Measurements from ENCODE around the gene UNC119. TPM values are rescaled to one million over a fixed set of nuclear protein-coding genes. Genes with fewer than 3 reads are reported as not detected.

Gene UNC119
- 10 to 100 TPM; 35.9 to 48.7 TPM for total RNA-seq

DNA sequence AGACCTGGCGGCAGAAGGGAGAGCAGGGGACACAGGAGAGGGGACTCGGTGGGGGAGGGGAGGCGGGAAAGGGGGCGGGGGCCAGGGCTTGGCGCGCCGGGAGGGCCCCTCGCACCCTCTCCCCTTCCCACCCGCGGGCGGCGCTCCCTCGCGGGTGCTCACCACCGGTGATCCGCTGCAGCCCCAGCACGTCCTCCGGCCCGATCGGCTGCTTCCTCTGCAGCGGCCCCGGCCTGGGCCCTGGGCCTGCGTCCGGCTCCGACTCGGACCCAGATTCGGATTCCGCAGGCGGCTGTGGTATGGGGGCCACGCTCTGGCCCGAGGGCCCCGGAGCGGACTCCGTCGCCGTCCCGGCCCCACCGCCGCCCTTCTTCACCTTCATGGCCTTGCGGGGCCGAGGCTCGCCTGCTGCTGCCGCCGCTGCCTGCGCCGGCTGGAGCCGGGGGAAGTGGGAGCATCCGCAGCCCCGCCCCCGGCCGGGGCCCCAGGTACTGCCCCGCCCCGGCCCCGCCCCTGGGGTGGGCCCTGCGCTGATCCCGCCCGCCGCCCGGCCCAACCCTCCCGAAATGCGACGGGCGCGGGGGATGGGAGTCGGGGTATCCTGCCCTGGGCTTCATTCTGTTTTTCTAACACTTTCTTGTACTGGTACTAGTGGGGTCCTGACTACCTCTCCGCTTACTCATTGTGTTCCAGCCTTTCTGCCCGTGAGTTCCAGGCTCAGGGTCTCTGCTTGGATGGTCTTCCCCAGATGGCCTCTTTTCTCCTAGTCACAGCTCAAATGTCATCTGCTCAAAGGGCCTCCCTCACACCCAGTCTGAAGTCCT, at the start of gene UNC119:
UNC119 (minus strand) TSS at position 449 of the 824 bp plus-strand sequence; CDS start at position 382, 67 bp downstream.
- intact Hi-C loops (cut with DNase I, micrococcal nuclease) = loop anchor here (1.0 to 10.0 kb wide), 11 partner anchors 18 to 511 kb away; partner anchors contain the start of genes PIGS (in 2 of the 2), POLDIP2 (in 2 of the 2), ALDOC (in 1 of the 2) and BLTP2 (in 1 of the 2)

DNA sequence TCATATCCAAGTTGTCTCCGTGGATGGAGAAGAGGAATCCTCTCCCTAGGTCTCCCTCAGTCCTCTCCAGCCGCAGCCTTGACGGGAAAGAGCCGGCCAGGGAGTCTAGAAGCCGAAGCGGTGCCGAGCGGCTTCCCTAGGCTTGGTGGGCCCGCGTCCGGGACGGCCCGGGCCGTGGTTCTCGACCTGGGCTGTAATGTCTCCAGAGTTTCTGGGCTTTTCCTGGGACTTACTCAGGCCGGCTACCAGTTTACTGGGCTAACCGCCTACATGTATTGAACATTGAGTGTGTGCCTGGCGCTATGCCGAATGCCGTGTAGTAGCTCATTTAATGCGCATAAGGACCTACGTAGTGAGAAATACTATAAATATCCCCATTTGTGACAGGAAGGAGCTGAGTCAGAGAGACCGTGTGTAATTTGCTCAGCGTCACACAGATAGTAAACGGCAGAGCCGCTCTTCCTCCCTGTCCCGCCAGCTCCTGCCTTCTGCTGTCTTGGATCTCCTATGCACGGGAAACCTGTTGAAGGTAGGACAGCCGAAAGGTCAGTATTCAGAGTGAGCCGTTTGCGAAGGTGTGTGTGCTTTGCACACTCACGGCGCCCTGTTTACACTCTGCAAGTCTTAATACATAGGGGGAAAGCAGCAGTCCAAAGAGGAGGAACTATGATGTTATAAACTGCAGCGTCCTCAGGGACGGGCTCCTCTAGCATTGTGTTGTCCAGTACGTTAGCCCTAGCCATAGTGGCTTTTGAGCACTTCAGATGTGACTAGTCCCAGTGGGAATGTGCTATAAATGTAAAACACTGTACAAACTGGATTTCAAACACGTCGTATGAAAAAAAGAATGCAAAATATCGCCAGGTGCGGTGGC, 47.1 kb upstream of the UNC119 start:
- ATAC-seq (peak; percentile 79), DNase-seq (peak; percentile 89)
- Mint-ChIP-seq H3K36me3 (ENCODE audit: low read depth) (peaks cover 20% of the 10 kb centered on the region), H3K4me1 (peaks cover 21% of the 10 kb centered on the region), H3K4me3 (peak overlapping the region; percentile 89), H3K9me3 (ENCODE audit: low read depth) (no peaks in the 10 kb centered on the region), H3K27me3 (no peaks in the 10 kb centered on the region), H3K27ac (peak overlapping the region; percentile 98)
- POLR2A ChIA-PET = interaction anchor here (0.7 to 1.9 kb wide), 7 partner anchors 19 to 127 kb away, joined by 3 to 16 read pairs (median 6); partner anchors contain the start of genes ALDOC, PIGS and SDF2
- CTCF ChIA-PET = interaction anchor here (0.6 to 1.1 kb wide), 6 partner anchors 11 to 72 kb away, joined by 3 to 5 read pairs (median 4); partner anchors contain the start of gene PIGS
- intact Hi-C loops (cut with DNase I, micrococcal nuclease) = loop anchor here (1.0 to 2.0 kb wide), 14 partner anchors 22 to 353 kb away; partner anchors contain the start of genes PIGS (in 2 of the 2), ALDOC (in 1 of the 2), BLTP2 (in 1 of the 2) and POLDIP2 (in 1 of the 2)

More for the DNA sequence above, at the start of gene UNC119:
- POLR2A ChIA-PET = no interaction called here
- Mint-ChIP-seq H3K36me3 (ENCODE audit: low read depth) (peaks cover 35% of the 10 kb centered on the region), H3K27ac (peak within 1 kb of the TSS; percentile 70), H3K4me3 (peak within 1 kb of the TSS; percentile 87), H3K9me3 (ENCODE audit: low read depth) (no peaks in the 10 kb centered on the region), H3K4me1 (peaks cover 52% of the 10 kb centered on the region), H3K27me3 (no peaks in the 10 kb centered on the region)
- peak; percentile 91 for DNase-seq
- CTCF ChIA-PET = interaction anchor here (0.7 to 7.7 kb wide), 5 partner anchors 7 to 23 kb away, joined by 3 to 38 read pairs (median 3); partner anchors contain the start of gene PIGS
- ATAC-seq = peak; percentile 71

- H3K27me3 Mint-ChIP-seq = no peaks in the 10 kb centered on the region
Measured at GRCh38 chr17:28598799-28599310, 46.4 kb upstream of the UNC119 start, which contains the start of gene SPAG5. Gene SPAG5, minus strand, starts transcription at chr17:28599025. Its CDS starts 79 bp downstream, at chr17:28598946.

GRCh38 chr17:28598389-28598788, 46.0 kb upstream of the UNC119 start:
- no peaks in the 10 kb centered on the region for H3K27me3 Mint-ChIP-seq
- POLR2A ChIA-PET = interaction anchor here (1.2 to 1.9 kb wide), 3 partner anchors 21 to 71 kb away, joined by 3 to 16 read pairs (median 7); partner anchors contain the start of genes ALDOC and PIGS
- peak overlapping the region; percentile 89 for H3K4me3 Mint-ChIP-seq
- peak overlapping the region; percentile 98 for H3K27ac Mint-ChIP-seq
- ATAC-seq (no peak), DNase-seq (no peak)
- peaks cover 21% of the 10 kb centered on the region for H3K36me3 Mint-ChIP-seq (ENCODE audit: low read depth)
- H3K9me3 Mint-ChIP-seq (ENCODE audit: low read depth) = no peaks in the 10 kb centered on the region
- peaks cover 21% of the 10 kb centered on the region for H3K4me1 Mint-ChIP-seq
- CTCF ChIA-PET = interaction anchor here (0.8 to 1.6 kb wide), 6 partner anchors 14 to 202 kb away, joined by 3 to 7 read pairs (median 5); partner anchors contain the start of genes ALDOC and PIGS
- intact Hi-C loops (cut with DNase I, micrococcal nuclease) = loop anchor here in 1 of 2 experiments (2.0 kb wide), 2 partner anchors 28 to 50 kb away; partner anchors contain the start of gene PIGS

More at GRCh38 chr17:28598799-28599310, 46.4 kb upstream of the UNC119 start, which contains the start of gene SPAG5:
- H3K4me1 Mint-ChIP-seq = peaks cover 21% of the 10 kb centered on the region
- intact Hi-C loops (cut with DNase I, micrococcal nuclease) = loop anchor here (1.0 to 2.0 kb wide), 14 partner anchors 22 to 353 kb away; partner anchors contain the start of genes PIGS (in 2 of the 2), ALDOC (in 1 of the 2), BLTP2 (in 1 of the 2) and POLDIP2 (in 1 of the 2)
- CTCF ChIA-PET = interaction anchor here (0.6 to 1.6 kb wide), 9 partner anchors 12 to 71 kb away, joined by 3 to 7 read pairs (median 4); partner anchors contain the start of genes ALDOC and PIGS
- peak within 1 kb of the TSS; percentile 89 for H3K4me3 Mint-ChIP-seq
- H3K9me3 Mint-ChIP-seq (ENCODE audit: low read depth) = no peaks in the 10 kb centered on the region
- peaks cover 19% of the 10 kb centered on the region for H3K36me3 Mint-ChIP-seq (ENCODE audit: low read depth)
- ATAC-seq = peak; percentile 92
- DNase-seq = peak; percentile 97
- peak within 1 kb of the TSS; percentile 98 for H3K27ac Mint-ChIP-seq
- POLR2A ChIA-PET = interaction anchor here (0.7 to 1.9 kb wide), 6 partner anchors 20 to 128 kb away, joined by 3 to 16 read pairs (median 6); partner anchors contain the start of genes ALDOC, PIGS and SDF2

- ATAC-seq (no peak), DNase-seq (no peak)
- Mint-ChIP-seq H3K9me3 (ENCODE audit: low read depth) (no peaks in the 10 kb centered on the region), H3K4me3 (peak overlapping the region; percentile 89), H3K36me3 (ENCODE audit: low read depth) (peaks cover 25% of the 10 kb centered on the region), H3K4me1 (peaks cover 21% of the 10 kb centered on the region), H3K27me3 (no peaks in the 10 kb centered on the region), H3K27ac (peak overlapping the region; percentile 98)
- intact Hi-C loops (cut with DNase I, micrococcal nuclease) = loop anchor here in 1 of 2 experiments (2.0 kb wide), 2 partner anchors 27 to 49 kb away; partner anchors contain the start of gene PIGS
- ChIA-PET POLR2A (interaction anchor here (1.2 kb wide), 1 partner anchor 21 kb away, joined by 3 read pairs; the partner anchor contains the start of gene ALDOC), CTCF (interaction anchor here (0.6 to 1.6 kb wide), 8 partner anchors 14 to 202 kb away, joined by 3 to 7 read pairs (median 4); partner anchors contain the start of genes ALDOC, BLTP2 and PIGS)
Measured at GRCh38 chr17:28597606-28598383, 45.4 kb upstream of the UNC119 start.

DNA sequence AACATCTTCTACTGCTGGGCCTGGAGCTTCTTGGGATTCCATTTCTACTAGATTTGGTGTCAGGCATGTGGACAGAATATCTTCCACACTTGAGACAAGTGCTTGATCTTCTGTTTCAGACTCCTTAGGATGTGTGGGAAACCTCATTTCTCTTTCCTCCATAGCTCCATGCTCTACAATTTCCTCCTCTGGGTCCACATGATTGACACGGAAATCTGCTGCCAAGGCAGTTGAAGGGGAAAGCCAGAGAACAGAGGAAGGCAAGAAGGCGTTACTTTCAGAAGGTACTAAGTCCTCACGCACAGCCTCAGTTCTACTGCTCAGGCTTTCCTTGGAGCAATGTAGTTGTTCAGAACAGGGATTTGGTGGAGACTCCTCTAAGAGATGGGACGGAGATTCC, 39.8 kb upstream of the UNC119 start:
- H3K27ac Mint-ChIP-seq = no peak overlapping the region
- ChIA-PET POLR2A (interaction anchor here (1.4 kb wide), 1 partner anchor 14 kb away, joined by 3 read pairs; no protein-coding TSS in a partner anchor), CTCF (no interaction called here)
- ATAC-seq (no peak), DNase-seq (no peak)
- intact Hi-C loops (cut with DNase I, micrococcal nuclease) = no loop called here
- H3K9me3 Mint-ChIP-seq (ENCODE audit: low read depth) = no peaks in the 10 kb centered on the region
- H3K27me3 Mint-ChIP-seq = no peaks in the 10 kb centered on the region
- peaks cover 1% of the 10 kb centered on the region for H3K4me1 Mint-ChIP-seq
- peaks cover 42% of the 10 kb centered on the region for H3K36me3 Mint-ChIP-seq (ENCODE audit: low read depth)
- H3K4me3 Mint-ChIP-seq = no peak overlapping the region

DNA sequence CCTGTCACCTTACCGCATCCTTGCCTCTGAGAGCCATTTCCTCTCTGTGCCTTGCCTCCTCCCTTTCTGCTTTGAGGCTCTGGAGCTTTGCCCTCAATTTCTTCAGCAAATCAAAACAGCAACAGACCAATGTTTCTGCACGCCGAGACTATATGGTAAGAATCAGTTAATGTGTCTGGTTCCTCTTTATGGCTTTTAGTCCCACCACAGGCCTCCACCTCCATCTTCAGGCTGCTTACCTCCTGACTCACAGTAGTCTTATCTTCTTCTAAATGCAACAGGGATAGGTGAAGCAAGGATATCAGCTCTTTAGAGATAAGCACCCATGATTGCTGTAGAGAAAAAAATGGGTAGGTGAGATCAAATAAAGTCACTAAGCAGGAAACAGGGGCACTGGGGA, 33.4 kb upstream of the UNC119 start:
- ATAC-seq (no peak), DNase-seq (no peak)
- no peak overlapping the region for H3K4me3 Mint-ChIP-seq
- no peak overlapping the region for H3K27ac Mint-ChIP-seq
- H3K4me1 Mint-ChIP-seq = no peaks in the 10 kb centered on the region
- H3K27me3 Mint-ChIP-seq = no peaks in the 10 kb centered on the region
- POLR2A ChIA-PET = no interaction called here
- CTCF ChIA-PET = interaction anchor here (0.6 kb wide), 1 partner anchor 103 kb away, joined by 3 read pairs; no protein-coding TSS in a partner anchor
- intact Hi-C loops (cut with DNase I, micrococcal nuclease) = no loop called here
- no peaks in the 10 kb centered on the region for H3K9me3 Mint-ChIP-seq (ENCODE audit: low read depth)
- peaks cover 35% of the 10 kb centered on the region for H3K36me3 Mint-ChIP-seq (ENCODE audit: low read depth)

DNA sequence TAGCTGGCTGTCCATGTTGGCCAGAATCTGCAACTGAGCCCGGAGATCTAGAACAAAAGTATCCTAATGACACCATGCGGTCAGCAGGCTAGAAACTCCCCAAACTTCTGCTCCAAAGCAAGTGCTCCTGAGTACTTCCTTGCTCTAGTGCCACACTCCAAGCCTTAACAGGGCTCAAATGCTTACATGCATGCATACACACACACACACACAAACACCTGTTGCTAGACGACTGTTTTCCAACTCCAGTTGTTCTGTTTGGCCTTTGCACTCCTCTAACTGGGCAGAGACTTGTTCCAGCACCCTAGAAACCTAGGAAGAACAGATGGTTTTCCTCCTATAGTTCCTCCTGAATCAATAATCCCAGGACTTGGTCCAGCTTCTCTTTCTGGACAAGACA, 32.0 kb upstream of the UNC119 start:
- H3K27me3 Mint-ChIP-seq = no peaks in the 10 kb centered on the region
- ATAC-seq = no peak
- no peak overlapping the region for H3K27ac Mint-ChIP-seq
- H3K9me3 Mint-ChIP-seq (ENCODE audit: low read depth) = no peaks in the 10 kb centered on the region
- H3K4me3 Mint-ChIP-seq = no peak overlapping the region
- peaks cover 38% of the 10 kb centered on the region for H3K36me3 Mint-ChIP-seq (ENCODE audit: low read depth)
- POLR2A ChIA-PET = no interaction called here
- intact Hi-C loops (cut with DNase I, micrococcal nuclease) = no loop called here
- H3K4me1 Mint-ChIP-seq = peaks cover 14% of the 10 kb centered on the region
- no peak for DNase-seq
- CTCF ChIA-PET = interaction anchor here (0.5 to 1.1 kb wide), 3 partner anchors 28 to 44 kb away, joined by 3 read pairs; no protein-coding TSS in a partner anchor

DNA sequence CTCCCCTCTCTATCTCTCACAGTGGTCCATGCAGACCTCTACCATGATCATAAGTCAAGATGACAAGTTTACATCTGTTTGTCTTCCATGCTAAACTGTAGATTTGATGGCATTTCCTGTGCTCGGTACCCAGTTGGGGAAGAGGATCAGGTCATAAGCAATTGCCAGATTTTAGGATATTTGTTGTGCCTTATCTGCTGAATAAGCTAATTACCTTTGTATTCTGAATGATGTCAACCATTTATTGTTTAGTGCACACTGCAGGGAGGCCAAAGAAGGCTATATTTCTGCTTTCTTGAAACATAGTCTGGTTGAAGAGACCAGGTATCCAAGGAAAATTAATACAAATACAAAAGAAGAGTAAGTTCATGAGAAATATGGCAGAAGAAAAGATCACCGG, 30.1 kb upstream of the UNC119 start:
- Mint-ChIP-seq H3K27ac (no peak overlapping the region), H3K4me1 (peaks cover 21% of the 10 kb centered on the region), H3K4me3 (no peak overlapping the region), H3K27me3 (no peaks in the 10 kb centered on the region), H3K36me3 (ENCODE audit: low read depth) (peaks cover 45% of the 10 kb centered on the region), H3K9me3 (ENCODE audit: low read depth) (no peaks in the 10 kb centered on the region)
- intact Hi-C loops (cut with DNase I, micrococcal nuclease) = no loop called here
- ChIA-PET POLR2A (no interaction called here), CTCF (interaction anchor here (0.6 to 1.7 kb wide), 2 partner anchors 17 to 35 kb away, joined by 3 read pairs; no protein-coding TSS in a partner anchor)
- DNase-seq (no peak), ATAC-seq (no peak)

All from activated CD4-positive, alpha-beta T cell treated with anti-CD3 and anti-CD28 coated beads for 36 hours (primary cell).